ENCODE measurements around the gene MBLAC2.
A peak's percentile ranks its signal among the peaks of the same experiment; 100 is the strongest.

MBLAC2 gene

DNA sequence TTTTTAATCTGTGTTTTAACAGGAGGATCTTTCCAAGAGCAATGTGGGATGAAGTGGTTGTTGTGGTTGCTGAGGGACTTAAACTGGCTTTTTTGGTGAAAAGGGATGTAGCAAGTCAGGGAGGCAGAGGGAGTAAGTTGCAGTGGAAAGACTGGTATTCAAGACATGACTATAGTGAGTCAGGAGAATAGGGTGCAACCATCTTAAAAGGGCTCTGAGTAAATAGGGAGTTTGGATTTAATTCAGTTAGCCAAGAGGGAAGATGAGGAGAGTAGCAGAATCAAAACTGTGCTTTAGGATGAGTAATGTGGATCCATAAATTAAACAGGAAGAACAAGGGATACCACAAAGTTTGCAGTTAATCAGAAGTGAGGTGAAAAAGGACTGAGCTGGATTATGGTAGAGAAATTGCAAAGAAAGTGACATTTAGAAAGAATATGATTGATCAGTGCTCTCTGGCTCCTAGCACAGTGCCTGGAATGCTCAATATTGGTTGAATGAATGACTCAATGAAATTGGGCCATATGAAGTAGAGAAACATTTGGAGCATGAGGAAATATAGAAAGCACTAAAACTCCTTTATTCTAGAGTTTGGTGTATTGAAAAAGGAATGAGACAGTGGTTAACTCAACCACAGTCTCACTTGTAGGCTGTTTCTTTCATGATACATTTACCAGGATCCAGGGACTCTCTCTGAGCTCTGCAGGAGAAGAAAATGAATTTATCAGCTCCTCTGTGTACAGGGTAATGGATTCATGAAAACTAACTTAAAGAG is 5.2 kb upstream of the MBLAC2 start:
- TF ChIP-seq GATA2 (IDR thresholded peaks at IDR 0.05; ENCODE audit: low read depth, low read length) (no peak), GATA3 (IDR thresholded peaks at IDR 0.05; ENCODE audit: low read depth, low read length) (no peak)

GRCh38 chr5:90477621-90478215 is 3.1 kb upstream of the MBLAC2 start:
- TF ChIP-seq GATA2 (IDR thresholded peaks at IDR 0.05; ENCODE audit: low read depth, low read length) (no peak), GATA3 (IDR thresholded peaks at IDR 0.05; ENCODE audit: low read depth, low read length) (no peak)

DNA sequence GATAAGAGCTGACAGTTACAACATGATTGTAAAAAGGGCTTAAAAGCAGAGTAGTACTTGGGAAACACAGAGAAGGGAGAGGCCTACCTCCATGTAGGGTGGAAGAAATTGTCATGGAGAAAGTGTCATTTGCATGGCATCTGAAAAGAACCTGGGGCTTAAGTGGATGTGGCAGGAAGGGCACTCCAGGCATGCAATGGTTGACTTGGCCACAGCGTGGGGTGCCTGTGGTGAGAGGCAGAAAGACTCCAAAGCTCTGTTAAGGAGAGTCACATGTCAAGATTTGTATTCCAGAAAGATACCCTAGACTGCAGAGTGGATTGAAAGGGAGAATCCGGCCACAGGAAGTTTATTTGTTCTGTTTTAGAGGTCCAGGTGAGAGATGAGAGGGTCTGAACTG is 2.5 kb upstream of the MBLAC2 start:
- TF ChIP-seq GATA2 (IDR thresholded peaks at IDR 0.05; ENCODE audit: low read depth, low read length): no peak
- TF ChIP-seq GATA3 (IDR thresholded peaks at IDR 0.05; ENCODE audit: low read depth, low read length): no peak

DNA sequence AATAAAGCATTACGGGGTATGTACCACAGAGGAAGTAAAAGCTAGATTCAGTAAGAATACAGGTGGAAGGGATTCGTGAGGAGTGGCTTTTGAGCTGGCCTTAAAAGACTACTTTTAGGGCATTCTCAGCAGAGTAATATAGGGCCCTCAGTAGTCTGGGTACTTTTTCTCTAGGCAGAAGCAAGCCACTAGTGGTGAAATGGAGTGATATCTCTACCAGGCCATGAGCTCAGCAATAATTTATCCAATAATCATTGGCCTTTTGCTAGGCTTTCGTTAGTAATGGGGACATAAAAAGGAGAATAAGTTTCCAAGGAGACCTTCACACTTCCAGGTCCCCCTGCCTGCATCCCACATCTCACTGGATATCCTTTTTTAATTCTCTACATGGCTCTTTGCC is 1.8 kb upstream of the MBLAC2 start:
- no peak for TF ChIP-seq GATA3 (IDR thresholded peaks at IDR 0.05; ENCODE audit: low read depth, low read length)
- no peak for TF ChIP-seq GATA2 (IDR thresholded peaks at IDR 0.05; ENCODE audit: low read depth, low read length)

DNA sequence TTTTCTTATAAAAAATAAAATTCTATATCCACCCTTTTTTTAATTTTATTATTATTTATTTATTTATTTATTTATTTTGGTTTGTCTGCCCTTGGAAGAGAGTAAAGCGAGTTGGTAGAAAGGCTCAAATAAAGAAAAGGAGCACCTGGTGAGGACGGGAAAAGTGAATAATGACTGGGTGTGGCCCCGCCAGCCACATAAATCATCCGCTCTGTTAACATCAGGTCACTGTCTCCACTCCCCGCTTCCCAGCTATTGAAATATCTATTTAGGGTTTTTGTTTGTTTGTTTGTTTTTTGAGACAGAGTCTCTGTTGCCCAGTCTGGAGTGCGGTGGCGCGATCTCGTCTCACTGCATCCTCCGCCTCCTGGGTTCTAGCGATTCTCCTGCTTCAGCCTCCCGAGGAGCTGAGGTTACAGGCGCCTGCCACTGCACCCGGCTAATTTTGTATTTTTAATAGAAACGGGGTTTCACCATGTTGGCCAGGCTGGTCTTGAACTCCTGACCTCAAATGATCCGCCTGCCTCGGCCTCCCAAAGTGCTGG is 937 bp upstream of the MBLAC2 start:
- TF ChIP-seq GATA3 (IDR thresholded peaks at IDR 0.05; ENCODE audit: low read depth, low read length) (no peak), GATA2 (IDR thresholded peaks at IDR 0.05; ENCODE audit: low read depth, low read length) (no peak)

GRCh38 chr5:90473396-90474234 is 956 bp downstream of the MBLAC2 start:
- TF ChIP-seq GATA2 (IDR thresholded peaks at IDR 0.05; ENCODE audit: low read depth, low read length): peak; percentile 75; the same call in 1 of the 2 replicates
- TF ChIP-seq GATA3 (IDR thresholded peaks at IDR 0.05; ENCODE audit: low read depth, low read length): no peak

- TF ChIP-seq GATA2 (IDR thresholded peaks at IDR 0.05; ENCODE audit: low read depth, low read length) (no peak), GATA3 (IDR thresholded peaks at IDR 0.05; ENCODE audit: low read depth, low read length) (no peak)
Observed at GRCh38 chr5:90472783-90473395, 1.7 kb downstream of the MBLAC2 start.

DNA sequence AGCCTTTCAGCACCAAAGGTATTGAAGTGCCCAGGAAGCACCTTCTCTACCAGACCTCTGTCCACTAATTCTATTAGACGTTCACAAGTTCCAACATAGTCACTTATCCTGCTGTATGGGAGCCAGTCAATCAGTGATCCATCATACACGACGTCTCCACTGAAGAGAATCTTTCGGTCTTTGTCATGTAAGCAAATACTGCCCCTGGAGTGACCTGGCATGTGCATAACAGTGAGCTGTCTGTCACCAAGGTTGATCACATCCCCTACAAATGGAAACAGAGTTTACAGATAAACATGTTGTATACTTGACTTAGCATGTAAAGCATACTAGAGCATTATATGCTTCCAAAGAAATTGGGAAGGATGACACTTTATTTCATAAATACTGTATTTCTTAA is 13.3 kb downstream of the MBLAC2 start:
- TF ChIP-seq GATA3 (IDR thresholded peaks at IDR 0.05; ENCODE audit: low read depth, low read length): no peak
- no peak for TF ChIP-seq GATA2 (IDR thresholded peaks at IDR 0.05; ENCODE audit: low read depth, low read length)

- TF ChIP-seq GATA3 (IDR thresholded peaks at IDR 0.05; ENCODE audit: low read depth, low read length) (no peak), GATA2 (IDR thresholded peaks at IDR 0.05; ENCODE audit: low read depth, low read length) (no peak)
Observed at GRCh38 chr5:90446961-90447360, 27.6 kb downstream of the MBLAC2 start.

DNA sequence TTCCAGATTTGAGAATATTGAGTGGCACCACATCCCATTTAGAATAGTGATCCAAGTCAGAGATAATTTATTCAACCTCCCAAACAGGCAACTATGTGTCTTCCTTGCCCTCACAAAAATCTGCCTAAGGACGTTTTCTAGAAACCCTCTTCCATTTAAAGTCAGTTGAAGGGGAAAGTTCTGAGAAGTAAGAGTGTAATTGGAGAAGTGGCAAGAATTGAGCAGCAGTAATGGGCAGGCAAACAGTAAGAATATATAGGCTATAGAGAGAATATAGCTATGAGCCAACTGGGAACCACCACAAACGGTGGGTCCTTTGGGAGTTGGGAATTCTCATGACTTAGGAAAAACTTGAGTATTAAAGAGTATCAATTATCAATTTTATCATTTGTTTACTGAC is 33.9 kb downstream of the MBLAC2 start:
- TF ChIP-seq GATA2 (IDR thresholded peaks at IDR 0.05; ENCODE audit: low read depth, low read length): no peak
- no peak for TF ChIP-seq GATA3 (IDR thresholded peaks at IDR 0.05; ENCODE audit: low read depth, low read length)

DNA sequence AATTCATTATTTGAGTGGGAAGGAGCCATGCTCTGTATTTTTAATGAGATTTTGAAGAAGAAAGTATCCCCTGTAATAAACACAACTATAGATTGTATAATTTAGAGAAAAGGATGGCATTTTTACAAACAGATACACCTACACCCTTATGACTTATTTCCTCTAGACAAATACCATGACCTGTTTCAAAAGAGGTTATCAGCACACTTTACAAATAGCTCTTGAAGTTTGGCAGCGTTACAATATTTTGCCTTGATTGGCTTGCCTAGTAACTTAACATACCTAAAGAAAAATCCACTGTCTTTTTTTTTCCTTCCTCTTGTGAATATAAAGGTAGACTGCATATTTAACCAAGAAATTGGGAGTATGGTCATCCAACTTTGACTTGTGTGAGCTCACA is 36.5 kb downstream of the MBLAC2 start:
- TF ChIP-seq GATA2 (IDR thresholded peaks at IDR 0.05; ENCODE audit: low read depth, low read length) (no peak), GATA3 (IDR thresholded peaks at IDR 0.05; ENCODE audit: low read depth, low read length) (no peak)

GRCh38 chr5:90437663-90438062 is 36.9 kb downstream of the MBLAC2 start:
- peak; percentile 51; the same call in 1 of the 2 replicates for TF ChIP-seq GATA2 (IDR thresholded peaks at IDR 0.05; ENCODE audit: low read depth, low read length)
- peak; percentile 92 for TF ChIP-seq GATA3 (IDR thresholded peaks at IDR 0.05; ENCODE audit: low read depth, low read length)

GRCh38 chr5:90434116-90434714 is 40.4 kb downstream of the MBLAC2 start:
- TF ChIP-seq GATA3 (IDR thresholded peaks at IDR 0.05; ENCODE audit: low read depth, low read length): no peak
- no peak for TF ChIP-seq GATA2 (IDR thresholded peaks at IDR 0.05; ENCODE audit: low read depth, low read length)

Measured in SH-SY5Y (cell line).